HEK293T (cell line): ENCODE results near the gene IGSF9B.

ENCODE experiments used
- ARNT ChIP-seq: fragments of 450-650 bp; IDR thresholded peaks from 2 replicates; pipeline ENCODE4 v1.6.1; 2017; ENCODE audit warnings: mild to moderate bottlenecking
- BHLHE40 ChIP-seq: fragments of 450-650 bp; IDR thresholded peaks from 2 replicates; pipeline ENCODE4 v1.6.1; 2016; ENCODE audit warnings: mild to moderate bottlenecking, moderate library complexity, borderline replicate concordance
- CTBP1 ChIP-seq: fragments of 450-650 bp; IDR thresholded peaks from 2 replicates; pipeline ENCODE4 v1.6.1; 2016; ENCODE audit warnings: borderline replicate concordance
- ELF4 ChIP-seq: fragments of 450-650 bp; IDR thresholded peaks from 2 replicates; pipeline ENCODE4 v1.6.1; 2017; ENCODE audit warnings: antibody characterized with exemption
- FOXK2 ChIP-seq: fragments of 450-650 bp; IDR thresholded peaks from 2 replicates; pipeline ENCODE4 v1.6.1; 2016; ENCODE audit warnings: mild to moderate bottlenecking
- HDGF ChIP-seq: fragments of 450-650 bp; IDR thresholded peaks from 2 replicates; pipeline ENCODE4 v1.6.1; 2017; ENCODE audit warnings: antibody characterized with exemption, borderline replicate concordance
- SUZ12 ChIP-seq: fragments of 450-650 bp; IDR thresholded peaks from 2 replicates; pipeline ENCODE4 v1.6.1; 2016; ENCODE audit warnings: mild to moderate bottlenecking
- ZNF384 ChIP-seq: fragments of 450-650 bp; IDR thresholded peaks from 2 replicates; pipeline ENCODE4 v1.6.1; 2016

DNA sequence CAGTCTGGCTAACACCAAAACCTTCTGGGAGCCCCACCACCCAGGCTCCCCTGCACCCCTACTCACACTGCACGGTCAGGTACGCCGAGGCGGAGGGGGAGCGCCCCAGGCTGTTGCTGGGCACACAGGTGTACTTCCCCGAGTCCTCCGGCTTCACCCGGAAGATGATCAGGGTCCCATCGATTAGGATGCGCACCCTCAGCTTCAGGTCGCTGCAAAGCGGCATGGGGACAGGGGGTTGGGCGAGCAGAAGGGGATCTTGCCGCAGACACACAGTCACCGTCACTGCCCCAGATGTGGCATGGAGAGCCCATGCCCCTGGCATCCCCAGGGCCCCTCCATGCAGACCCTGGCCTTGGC lies 21.2 kb downstream of the IGSF9B start:
- TF ChIP-seq BHLHE40 (no peak), FOXK2 (no peak), ZNF384 (no peak), SUZ12 (no peak), HDGF (no peak), ELF4 (no peak), CTBP1 (no peak), ARNT (no peak)
